Muscle layer of duodenum (tissue), 2 donors: ENCODE measurements around the gene SNX33.
A peak's percentile ranks its signal among the peaks of the same experiment; 100 is the strongest.

Source experiments
- H3K27ac ChIP-seq: one replicate; pipeline ENCODE4 v1.7.0; 2013; ENCODE audit warnings: mild to moderate bottlenecking, low read length
- H3K27me3 ChIP-seq: one replicate; pipeline ENCODE4 v1.7.0; 2013; ENCODE audit warnings: low read depth, mild to moderate bottlenecking, control low read depth, low read length
- H3K36me3 ChIP-seq, 2 donors: one replicate each; pipeline ENCODE4 v1.7.0; 2013; ENCODE audit warnings: low read length in 2 of 2, control low read depth in 1 of 2, mild to moderate bottlenecking in 1 of 2; ENCODE audit not compliant: insufficient read depth in 2 of 2, control insufficient read depth in 1 of 2
- H3K4me1 ChIP-seq, 2 donors: one replicate each; pipeline ENCODE4 v1.7.0; 2013; ENCODE audit warnings: low read length in 2 of 2, mild to moderate bottlenecking in 2 of 2, control low read depth in 1 of 2, moderate library complexity in 1 of 2; ENCODE audit not compliant: insufficient read depth in 2 of 2, control insufficient read depth in 1 of 2
- H3K4me3 ChIP-seq, 2 donors: one replicate each; pipeline ENCODE4 v1.7.0; 2013; ENCODE audit warnings: low read length in 2 of 2, low read depth in 1 of 2, mild to moderate bottlenecking in 1 of 2
- H3K9me3 ChIP-seq, 2 donors: one replicate each; pipeline ENCODE4 v1.7.0; 2013; ENCODE audit warnings: low read length in 2 of 2, control low read depth in 1 of 2, mild to moderate bottlenecking in 1 of 2; ENCODE audit not compliant: control insufficient read depth in 1 of 2
- donor health status: healthy.

Gene SNX33

GRCh38 chr15:75666823-75667501 lies 19.2 kb downstream of the SNX33 start:
- Histone ChIP-seq H3K27me3 (no peaks in the 10 kb centered on the region), H3K4me1 (peaks cover 5 to 13% of the 10 kb centered on the region in 2 donors), H3K27ac (peak overlapping the region; percentile 85), H3K9me3 (no peaks in the 10 kb centered on the region), H3K36me3 (peaks cover 0 to 8% of the 10 kb centered on the region in 2 donors), H3K4me3 (no peak overlapping the region)

DNA sequence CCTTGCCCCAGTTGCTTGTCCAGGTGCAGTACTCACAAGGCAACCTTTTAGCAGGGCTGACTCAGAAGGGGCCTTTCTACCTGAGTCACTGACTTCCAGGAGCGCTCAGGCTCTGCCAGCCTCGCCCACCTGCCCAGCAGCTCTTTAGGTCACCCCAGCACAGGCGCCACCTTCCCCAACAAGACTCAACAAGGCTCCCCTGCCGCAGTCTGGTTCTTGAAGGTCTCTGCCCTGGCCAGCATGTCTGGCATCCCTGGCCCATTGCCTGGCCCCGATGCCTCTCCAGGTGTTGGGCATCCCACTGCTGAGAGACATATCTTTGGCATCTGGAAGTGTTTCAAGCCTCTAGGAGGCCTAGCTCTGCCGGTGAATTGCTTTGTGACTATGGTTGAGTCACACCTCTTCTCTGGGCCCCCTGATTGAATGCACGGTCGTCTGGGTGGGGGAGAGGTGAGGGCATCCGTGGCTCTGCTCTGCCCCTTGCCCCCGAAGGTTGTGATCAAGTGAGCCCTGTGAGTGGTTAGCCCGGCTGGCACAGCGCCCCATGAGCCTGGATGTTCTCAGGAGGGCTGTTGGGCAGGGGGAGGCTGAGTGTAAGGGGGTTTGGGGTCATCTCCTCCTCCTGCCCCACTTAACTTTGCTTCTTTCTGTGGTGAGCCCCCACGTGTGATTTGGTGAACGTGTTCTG lies 21.6 kb downstream of the SNX33 start:
- no peak overlapping the region for H3K4me3 ChIP-seq
- peaks cover 0 to 4% of the 10 kb centered on the region in 2 donors for H3K36me3 ChIP-seq
- peaks cover 24 to 37% of the 10 kb centered on the region in 2 donors for H3K4me1 ChIP-seq
- no peaks in the 10 kb centered on the region for H3K9me3 ChIP-seq
- H3K27me3 ChIP-seq: no peaks in the 10 kb centered on the region
- no peak overlapping the region for H3K27ac ChIP-seq

GRCh38 chr15:75669879-75670212 lies 22.1 kb downstream of the SNX33 start:
- Histone ChIP-seq H3K9me3 (no peaks in the 10 kb centered on the region), H3K36me3 (peaks cover 0 to 4% of the 10 kb centered on the region in 2 donors), H3K4me3 (no peak overlapping the region), H3K4me1 (peaks cover 24 to 41% of the 10 kb centered on the region in 2 donors), H3K27me3 (no peaks in the 10 kb centered on the region), H3K27ac (no peak overlapping the region)

DNA sequence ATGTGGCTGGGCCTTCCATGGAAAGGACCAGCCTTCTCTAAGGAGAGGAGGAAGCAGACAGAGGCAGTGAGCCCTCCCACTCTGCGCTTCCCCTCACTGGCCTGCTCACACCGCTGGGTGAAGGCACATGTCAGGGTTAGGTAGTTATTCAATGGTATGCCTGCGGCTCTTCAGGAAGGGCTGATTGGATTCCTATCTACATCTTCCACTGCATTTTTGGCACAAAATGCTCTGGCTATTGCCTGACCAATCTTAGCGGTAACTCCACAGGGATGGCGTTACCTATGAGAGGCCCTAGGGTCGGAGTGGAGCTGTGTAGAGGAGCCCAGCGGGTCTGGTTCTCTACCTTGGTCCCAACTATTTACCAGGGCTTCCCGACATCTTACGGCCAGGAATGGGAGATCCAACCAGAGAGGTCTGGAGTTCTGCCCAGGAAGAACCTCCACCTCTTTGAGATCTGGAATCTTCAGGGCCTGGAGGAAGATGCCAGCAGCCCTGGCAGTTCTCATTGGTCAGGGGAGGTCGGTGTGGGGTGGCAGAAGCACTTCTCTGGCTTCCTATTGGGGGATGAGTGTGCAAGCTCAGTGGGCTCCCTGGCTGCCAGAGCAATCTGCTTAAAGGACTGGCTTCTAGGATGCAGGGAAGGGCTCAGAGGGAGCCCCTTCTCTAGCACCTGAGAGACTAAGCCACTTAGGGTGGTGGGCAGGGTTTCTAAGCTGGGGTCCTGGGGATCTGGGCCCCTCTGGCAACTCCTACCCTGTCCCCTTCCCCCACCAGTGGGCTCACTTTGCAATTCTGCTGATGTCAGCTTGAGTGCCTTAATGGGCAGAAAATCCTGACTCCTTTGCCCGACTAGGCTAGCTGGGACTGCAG lies 24.3 kb downstream of the SNX33 start:
- H3K27ac ChIP-seq: no peak overlapping the region
- H3K4me3 ChIP-seq: no peak overlapping the region
- peaks cover 0 to 18% of the 10 kb centered on the region in 2 donors for H3K36me3 ChIP-seq
- no peaks in the 10 kb centered on the region for H3K27me3 ChIP-seq
- no peaks in the 10 kb centered on the region for H3K9me3 ChIP-seq
- H3K4me1 ChIP-seq: peaks cover 19 to 48% of the 10 kb centered on the region in 2 donors

GRCh38 chr15:75672646-75673425 lies 25.1 kb downstream of the SNX33 start:
- Histone ChIP-seq H3K27ac (peak overlapping the region; percentile 33), H3K4me1 (peaks cover 19 to 39% of the 10 kb centered on the region in 2 donors), H3K27me3 (no peaks in the 10 kb centered on the region), H3K36me3 (peaks cover 0 to 22% of the 10 kb centered on the region in 2 donors), H3K9me3 (no peaks in the 10 kb centered on the region), H3K4me3 (no peak overlapping the region)

DNA sequence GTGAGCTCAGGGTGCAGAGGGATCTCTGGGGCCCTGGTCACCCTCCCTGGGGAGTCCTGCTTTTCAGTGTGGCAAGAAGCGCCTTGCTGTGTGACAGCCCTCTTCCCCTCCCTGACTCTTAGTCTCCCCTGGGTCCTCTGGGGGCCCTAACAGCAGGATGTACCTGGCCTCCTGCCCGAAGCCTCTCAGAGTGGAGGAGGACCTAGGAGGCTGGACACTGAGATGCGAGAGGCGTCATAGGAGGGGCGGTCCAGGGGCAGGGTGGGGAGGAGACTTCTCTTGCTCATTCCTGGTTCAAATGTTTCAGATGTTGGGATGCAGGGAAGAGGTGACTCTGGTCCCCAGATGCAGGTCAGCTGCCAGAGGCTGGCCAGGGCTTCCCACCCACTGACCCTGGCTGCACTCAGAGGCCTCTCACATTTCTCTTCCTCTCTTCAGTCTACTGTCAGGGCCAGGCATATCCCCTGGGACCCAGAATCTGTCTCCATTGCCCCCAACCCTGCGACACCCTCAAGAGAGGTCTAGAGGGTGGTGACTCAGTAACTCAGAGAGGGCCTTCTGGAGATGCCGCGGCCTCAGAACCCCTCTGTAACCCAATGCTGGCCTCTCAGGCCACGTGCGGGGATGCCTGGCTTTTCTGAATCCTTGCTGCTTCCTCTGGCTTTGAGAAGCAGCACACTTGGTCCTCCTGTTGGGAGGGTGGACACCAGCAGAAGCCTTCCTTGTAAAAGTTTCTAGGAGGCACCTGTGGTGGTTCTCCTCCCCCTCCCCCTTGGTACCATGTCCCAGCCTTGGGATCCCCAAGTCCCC lies 25.9 kb downstream of the SNX33 start:
- H3K36me3 ChIP-seq: peaks cover 0 to 25% of the 10 kb centered on the region in 2 donors
- no peaks in the 10 kb centered on the region for H3K27me3 ChIP-seq
- no peaks in the 10 kb centered on the region for H3K9me3 ChIP-seq
- H3K27ac ChIP-seq: peak overlapping the region; percentile 33
- H3K4me3 ChIP-seq: no peak overlapping the region
- peaks cover 19 to 38% of the 10 kb centered on the region in 2 donors for H3K4me1 ChIP-seq

DNA sequence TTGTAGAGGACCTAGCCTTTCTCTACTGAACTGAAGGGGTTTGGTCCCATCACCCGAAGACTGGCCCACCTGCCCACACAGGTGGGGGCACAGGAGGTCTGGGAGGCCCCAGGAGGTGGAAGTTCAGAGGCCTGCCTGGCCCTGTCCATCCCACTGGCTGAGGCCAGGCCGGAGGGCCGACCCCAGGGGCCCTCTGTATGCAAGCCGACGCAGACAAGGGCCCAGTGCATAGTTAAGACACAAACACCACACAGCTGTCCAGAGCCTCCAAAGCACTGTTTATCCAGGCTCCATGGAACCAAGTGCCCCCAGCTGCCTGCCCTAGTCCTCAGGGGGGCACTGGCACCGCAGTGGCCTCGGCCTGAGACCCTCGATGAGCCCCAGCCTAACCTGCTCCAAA lies 26.7 kb downstream of the SNX33 start:
- H3K4me1 ChIP-seq: peaks cover 19 to 38% of the 10 kb centered on the region in 2 donors
- no peak overlapping the region for H3K27ac ChIP-seq

DNA sequence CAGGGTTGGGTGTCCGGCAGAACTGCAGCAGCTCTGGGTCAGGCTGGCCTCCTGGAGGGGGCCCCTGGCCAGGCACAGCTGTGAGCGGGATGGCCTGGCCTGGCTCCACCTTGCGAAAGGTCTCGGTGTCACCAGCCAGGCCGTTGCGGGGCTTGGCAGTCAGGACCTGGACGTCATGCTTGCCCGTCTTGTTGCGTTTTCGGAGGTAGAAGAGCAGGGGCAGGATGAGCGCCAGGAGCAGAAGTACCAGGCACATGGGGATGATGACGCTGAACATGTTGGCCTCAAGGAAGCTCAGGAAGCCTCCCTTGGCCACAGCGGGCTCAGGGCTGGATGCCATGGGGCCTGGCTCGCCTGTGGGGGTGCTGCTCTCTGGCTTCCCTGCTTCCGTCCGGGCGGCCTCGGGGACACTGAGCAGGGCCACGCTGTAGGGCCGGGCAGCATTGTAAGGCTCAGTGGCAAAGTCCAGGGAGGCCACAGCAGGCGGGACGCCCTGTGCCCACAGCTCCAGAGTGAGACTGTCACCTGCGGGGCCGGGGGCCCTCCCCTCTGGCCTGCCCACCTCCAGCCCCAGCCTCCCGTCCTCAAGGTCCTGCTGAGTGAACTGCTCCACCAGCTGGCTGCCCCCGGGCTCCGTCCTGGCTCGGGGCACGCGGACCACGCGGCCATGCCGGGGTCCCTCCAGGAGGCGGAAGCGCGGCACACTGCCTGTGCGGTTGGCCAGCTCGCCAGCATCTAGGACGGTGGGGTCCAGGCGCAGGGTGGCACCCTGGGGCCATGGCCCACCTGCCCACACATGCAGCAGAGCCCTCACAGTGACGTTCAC lies 28.1 kb downstream of the SNX33 start:
- peaks cover 0 to 37% of the 10 kb centered on the region in 2 donors for H3K36me3 ChIP-seq
- H3K27me3 ChIP-seq: no peaks in the 10 kb centered on the region
- peaks cover 19 to 38% of the 10 kb centered on the region in 2 donors for H3K4me1 ChIP-seq
- no peak overlapping the region for H3K4me3 ChIP-seq
- H3K9me3 ChIP-seq: no peaks in the 10 kb centered on the region
- H3K27ac ChIP-seq: no peak overlapping the region

More for the DNA sequence above, 26.7 kb downstream of the SNX33 start:
- no peak overlapping the region for H3K4me3 ChIP-seq
- H3K9me3 ChIP-seq: no peaks in the 10 kb centered on the region
- peaks cover 0 to 29% of the 10 kb centered on the region in 2 donors for H3K36me3 ChIP-seq
- no peaks in the 10 kb centered on the region for H3K27me3 ChIP-seq

GRCh38 chr15:75676688-75677464 lies 29.2 kb downstream of the SNX33 start:
- Histone ChIP-seq H3K27ac (no peak overlapping the region), H3K4me3 (no peak overlapping the region), H3K36me3 (peaks cover 0 to 44% of the 10 kb centered on the region in 2 donors), H3K4me1 (peaks cover 19 to 37% of the 10 kb centered on the region in 2 donors), H3K9me3 (no peaks in the 10 kb centered on the region), H3K27me3 (no peaks in the 10 kb centered on the region)
